HepG2 (cell line): ENCODE results near the gene CDKN1A. TPM values are rescaled to one million over a fixed set of nuclear protein-coding genes. Genes with fewer than 3 reads are reported as not detected.
A peak's percentile ranks its signal among the peaks of the same experiment; 100 is the strongest.

ENCODE experiments used
- ATAC-seq: fragments of 200-7000 bp; cut with Tn5 transposase; 3 replicates; pipeline ENCODE4 v1.9.1; 2020; ENCODE audit warnings: mild to moderate bottlenecking, moderate library complexity
- BruUV-seq: library from RNA; stranded (reverse); fragments of 400-500 nt; replicated peaks from 2 replicates; lab custom pipeline; 2021; lab: Mats Ljungman, UMichigan
- CTCF ChIA-PET: fragments of 300-600 bp; formaldehyde crosslinking; extraction: SDS; loops from one replicate; lab custom pipeline; 2021; ENCODE audit warnings: low total read pairs, inconsistent platforms, low intra/inter-chr PET ratio; lab: Yijun Ruan, JAX
- POLR2A ChIA-PET: fragments of 350-600 bp; sonication (Branson Sonifier 250); formaldehyde crosslinking; loops from one replicate; lab custom pipeline; 2020; ENCODE audit warnings: antibody characterized with exemption, inconsistent platforms; lab: Yijun Ruan, JAX
- DNase-seq: peaks from one replicate; pipeline ENCODE4 v3.0.0-alpha.2; 2015; ENCODE audit warnings: low spot score
- FAIRE-seq: peaks from 3 replicates; lab custom pipeline; 2011; peaks lifted over from hg19 to GRCh38; lab: Jason Lieb, UNC
- H2AFZ ChIP-seq: one replicate; pipeline ENCODE4 v1.6.1; 2011; ENCODE audit warnings: low read length, inconsistent platforms
- H3K27ac ChIP-seq: fragments of 300-600 bp; 3 replicates; pipeline ENCODE4 v1.8.0; 2011; ENCODE audit warnings: mixed run types, mild to moderate bottlenecking, mixed read lengths, low read length, inconsistent platforms; ENCODE audit not compliant: insufficient read depth; ENCODE audit errors: extremely low read length
- H3K27me3 ChIP-seq, 2 experiments: fragments of 200-600 bp in 1 of 2; 2 replicates in 1 of 2; 3 replicates in 1 of 2; pipeline versions ENCODE4 v1.6.0 to v1.8.0; 2011; ENCODE audit warnings: low read length in 2 of 2, mild to moderate bottlenecking in 2 of 2, moderate library complexity in 2 of 2, inconsistent platforms in 1 of 2; ENCODE audit not compliant: insufficient read depth in 2 of 2, control insufficient read depth in 1 of 2
- H3K36me3 ChIP-seq, 2 experiments: fragments of 200-600 bp in 1 of 2; replicated peaks in 1 of 2; 2 replicates in 1 of 2; 3 replicates in 1 of 2; pipeline versions ENCODE4 v1.5.1 to v1.8.0; 2011; ENCODE audit warnings: low read length in 2 of 2, inconsistent platforms in 1 of 2; ENCODE audit not compliant: insufficient read depth in 2 of 2, control insufficient read depth in 1 of 2
- H3K4me1 ChIP-seq: 2 replicates; pipeline ENCODE4 v1.5.1; 2012; ENCODE audit warnings: low read length, inconsistent platforms; ENCODE audit not compliant: insufficient read depth
- H3K4me2 ChIP-seq: 2 replicates; pipeline ENCODE4 v1.6.0; 2011; ENCODE audit warnings: low read depth, low read length, inconsistent platforms
- H3K4me3 ChIP-seq, 3 experiments: fragments of 200-600 bp in 1 of 3; sonication (generic), shearing (Covaris generic) in 1 of 3; replicated peaks in 1 of 3; 2 replicates each; pipeline ENCODE4 v1.5.1; 2011 to 2016; ENCODE audit warnings: low read length in 3 of 3, inconsistent platforms in 2 of 3, low read depth in 2 of 3, mild to moderate bottlenecking in 2 of 3, control low read depth in 1 of 3, mixed read lengths in 1 of 3; ENCODE audit not compliant: insufficient read depth in 1 of 3
- H3K79me2 ChIP-seq: one replicate; pipeline ENCODE4 v1.6.1; 2011; ENCODE audit warnings: low read length, inconsistent platforms; ENCODE audit not compliant: insufficient read depth
- H3K9ac ChIP-seq: 2 replicates; pipeline ENCODE4 v1.6.0; 2011; ENCODE audit warnings: mild to moderate bottlenecking, low read depth, low read length, inconsistent platforms; ENCODE audit not compliant: insufficient read depth
- H3K9me3 ChIP-seq: 2 replicates; pipeline ENCODE4 v1.5.1; 2012; ENCODE audit warnings: mild to moderate bottlenecking, low read length
- H4K20me1 ChIP-seq: 2 replicates; pipeline ENCODE4 v1.6.0; 2011; ENCODE audit warnings: inconsistent platforms, mild to moderate bottlenecking, low read length, moderate library complexity; ENCODE audit not compliant: insufficient read depth
- GATAD2A ChIP-seq: IDR thresholded peaks from 2 replicates; pipeline ENCODE4 v1.6.1; 2016
- KLF16 ChIP-seq, 2 experiments: sonication (generic) in 1 of 2; formaldehyde crosslinking in 1 of 2; IDR thresholded peaks; 2 replicates each; pipeline versions ENCODE4 v1.6.1 to v1.8.0; 2016 to 2023; ENCODE audit warnings: missing genetic modification reagents in 2 of 2, missing compliant biosample characterization in 1 of 2
- MTF2 ChIP-seq: sonication (generic); formaldehyde crosslinking; IDR thresholded peaks from 2 replicates; pipeline ENCODE4 v1.5.0; 2020; ENCODE audit warnings: missing genetic modification reagents, borderline replicate concordance
- NKX3-1 ChIP-seq: sonication (generic); formaldehyde crosslinking; IDR thresholded peaks from 2 replicates; pipeline ENCODE4 v1.5.0; 2020; ENCODE audit warnings: missing genetic modification reagents
- RAD21 ChIP-seq: fragments of 450-650 bp; formaldehyde crosslinking; IDR thresholded peaks from 2 replicates; pipeline ENCODE4 v1.5.0; 2020; ENCODE audit warnings: mild to moderate bottlenecking
- RXRB ChIP-seq: IDR thresholded peaks from 2 replicates; pipeline ENCODE4 v1.6.1; 2016; ENCODE audit warnings: borderline replicate concordance, missing genetic modification reagents, missing compliant biosample characterization
- SMC3 ChIP-seq: IDR thresholded peaks from 2 replicates; pipeline ENCODE4 v1.6.1; 2011; ENCODE audit warnings: low read length, improper control_type of control experiment
- YEATS4 ChIP-seq: sonication (generic); formaldehyde crosslinking; IDR thresholded peaks from 2 replicates; pipeline ENCODE4 v1.4.0; 2020; ENCODE audit warnings: missing genetic modification reagents, borderline replicate concordance
- ZBTB38 ChIP-seq: sonication (generic); formaldehyde crosslinking; IDR thresholded peaks from 2 replicates; pipeline ENCODE4 v1.5.1; 2020; ENCODE audit warnings: mild to moderate bottlenecking, missing genetic modification reagents
- ZNF629 ChIP-seq: sonication (generic); formaldehyde crosslinking; conservative IDR thresholded peaks from 2 replicates; pipeline ENCODE4 v1.5.0; 2020; ENCODE audit warnings: missing genetic modification reagents
- ZNF780A ChIP-seq: sonication (generic); formaldehyde crosslinking; IDR thresholded peaks from 2 replicates; pipeline ENCODE4 v1.8.0; 2022; ENCODE audit warnings: mild to moderate bottlenecking, missing genetic modification reagents, moderate library complexity
- WGBS: methylation state at CpG from one replicate; pipeline ENCODE4 v1.1.6; 2017; ENCODE audit warnings: low lambda C conversion rate; 5-methylcytosine and 5-hydroxymethylcytosine counted together
- in situ Hi-C: cut with HindIII; loops from 2 replicates; pipeline ENCODE4 v1.10.0; 2017; ENCODE audit warnings: low pct_unique_long_range_greater_than_20kb; ENCODE audit not compliant: extremely low pct_ligation_motif_present
- intact Hi-C: fragments of 100-400 bp; cut with micrococcal nuclease; formaldehyde crosslinking; loops from one replicate; pipeline ENCODE4 v1.10.0; 2022; ENCODE audit not compliant: unreplicated experiment
- polyA plus RNA-seq, 8 experiments: library from polyadenylated mRNA; depleted of rRNA in 3 of 8; stranded (reverse) in 7 of 8; unstranded in 1 of 8; fragments of >200 nt; fragmentation: Illumina TruSeq in 4 of 8; extraction: Trizol in 4 of 8; gene quantifications; 2 replicates each; pipeline versions ENCODE4 v1.2.1 to v1.2.3, GENCODE V29; 2011 to 2016; ENCODE audit warnings: low read depth in 4 of 8, missing spikeins in 1 of 8, mixed read lengths in 1 of 8; ENCODE audit not compliant: insufficient read depth in 1 of 8
- total RNA-seq, 5 experiments: library from RNA; depleted of rRNA; stranded (reverse); fragments of >200 nt; fragmentation: Illumina TruSeq; extraction: Trizol; gene quantifications; 2 replicates each; pipeline ENCODE4 v1.2.3, GENCODE V29; 2016; ENCODE audit warnings: low read depth in 1 of 5
- TF ChIP-seq, protein P1 (sequence below): sonication (generic); formaldehyde crosslinking; IDR thresholded peaks from 2 replicates; pipeline ENCODE4 v1.4.0; 2020; ENCODE audit warnings: missing genetic modification reagents, borderline replicate concordance
- TF ChIP-seq, protein P2 (sequence below): sonication (generic); formaldehyde crosslinking; IDR thresholded peaks from 2 replicates; pipeline ENCODE4 v1.5.0; 2020; ENCODE audit warnings: mild to moderate bottlenecking, missing genetic modification reagents, borderline replicate concordance

CDKN1A gene
- total and polyA plus RNA-seq, 2 of the 13 experiments (the other 11 are each of a cell fraction or from before 2014, with no cell fraction given) = 60.7 to 92.1 TPM

DNA sequence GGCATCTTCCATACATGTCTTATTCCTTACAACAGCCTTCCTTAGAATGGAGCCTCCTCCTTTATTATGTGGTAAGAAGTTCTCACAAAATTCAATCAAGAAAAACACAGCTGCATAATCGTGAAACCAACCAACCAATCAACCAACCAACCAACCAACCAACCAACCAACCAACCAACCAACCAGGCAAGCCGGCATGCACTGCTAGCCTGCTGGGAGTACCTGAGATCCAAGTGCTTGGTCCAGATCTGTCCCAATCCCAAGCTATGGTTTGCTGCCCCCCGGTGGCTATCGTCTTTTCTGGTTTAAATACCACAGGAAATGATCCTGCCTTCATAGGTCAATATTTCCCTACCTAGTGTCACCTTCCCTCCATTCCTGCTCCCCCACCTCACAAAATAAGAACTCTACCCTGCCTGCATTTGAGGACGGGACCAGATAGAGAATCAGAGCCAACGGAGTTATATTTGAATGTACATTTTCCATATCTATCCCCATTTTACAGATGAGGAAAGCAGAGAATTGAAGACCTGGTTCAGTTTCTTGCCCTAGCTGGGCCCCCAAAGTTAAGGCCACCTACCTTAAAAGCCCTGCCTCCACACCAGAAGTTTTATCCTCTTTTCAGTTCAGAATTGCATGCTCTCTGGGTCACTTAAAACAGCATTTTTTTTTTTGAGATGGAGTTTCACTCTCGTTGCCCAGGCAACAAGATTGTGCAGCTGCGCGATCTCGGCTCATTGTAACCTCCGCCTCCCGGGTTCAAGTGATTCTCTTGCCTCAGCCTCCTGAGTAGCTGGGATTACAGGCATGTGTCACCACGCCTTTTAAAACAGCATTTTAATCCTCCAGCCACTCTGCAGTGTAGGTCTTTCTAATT lies 46.2 kb downstream of the CDKN1A start:
- peaks cover 7 to 45% of the 10 kb centered on the region in 2 experiments; a peak in 3 of 5 replicates for H3K27me3 ChIP-seq
- intact Hi-C loops (loop anchor here (1.0 to 5.0 kb wide), 3 partner anchors 42 to 109 kb away; no protein-coding TSS in a partner anchor), in situ Hi-C loops (loop anchor here (5.0 kb wide), 1 partner anchor 102 kb away; no protein-coding TSS in a partner anchor)
- no peak overlapping the region for H3K4me2 ChIP-seq
- POLR2A ChIA-PET = no interaction called here
- CTCF ChIA-PET = interaction anchor here (0.8 to 4.1 kb wide), 6 partner anchors 68 to 301 kb away, joined by 3 to 59 read pairs (median 4); no protein-coding TSS in a partner anchor
- 22% methylated on average over 13 of the region's 13 CpGs for WGBS
- ATAC-seq (peak; percentile 88), DNase-seq (peak; percentile 77), FAIRE-seq (peak; percentile 97)
- H3K4me1 ChIP-seq = no peaks in the 10 kb centered on the region
- no TSS peak for BruUV-seq
- no peak overlapping the region for H3K27ac ChIP-seq
- H3K4me3 ChIP-seq = no peak overlapping the region
- H3K9me3 ChIP-seq = no peaks in the 10 kb centered on the region
- H3K9ac ChIP-seq = no peak overlapping the region
- no peaks in the 10 kb centered on the region for H3K36me3 ChIP-seq
- no peak overlapping the region for H2AFZ ChIP-seq
- H4K20me1 ChIP-seq = no peaks in the 10 kb centered on the region
- no peaks in the 10 kb centered on the region for H3K79me2 ChIP-seq
- TF ChIP-seq GATAD2A (CRISPR knock-in tag) (peak; percentile 61; the same call in 1 of the 2 replicates), ZNF780A (CRISPR knock-in tag) (0 out of 2 replicates have a peak, but pooled peaks have one; percentile 46), NKX3-1 (no peak), RXRB (CRISPR knock-in tag) (peak; percentile 16; the same call in 1 of the 2 replicates), YEATS4 (no peak), KLF16 (CRISPR knock-in tag; IDR thresholded peaks at IDR 0.05) (0 out of 4 replicates have a peak, but pooled peaks of 1 of the 2 experiments have one; percentile 33), SMC3 (peak; percentile 96), RAD21 (CRISPR knock-in tag) (peak; percentile 93), ZNF629 (peak; percentile 54; the same call in 1 of the 2 replicates), MTF2 (0 out of 2 replicates have a peak, but pooled peaks have one; percentile 63), ZBTB38 (CRISPR knock-in tag) (no peak)
- TF ChIP-seq, protein P1, sequence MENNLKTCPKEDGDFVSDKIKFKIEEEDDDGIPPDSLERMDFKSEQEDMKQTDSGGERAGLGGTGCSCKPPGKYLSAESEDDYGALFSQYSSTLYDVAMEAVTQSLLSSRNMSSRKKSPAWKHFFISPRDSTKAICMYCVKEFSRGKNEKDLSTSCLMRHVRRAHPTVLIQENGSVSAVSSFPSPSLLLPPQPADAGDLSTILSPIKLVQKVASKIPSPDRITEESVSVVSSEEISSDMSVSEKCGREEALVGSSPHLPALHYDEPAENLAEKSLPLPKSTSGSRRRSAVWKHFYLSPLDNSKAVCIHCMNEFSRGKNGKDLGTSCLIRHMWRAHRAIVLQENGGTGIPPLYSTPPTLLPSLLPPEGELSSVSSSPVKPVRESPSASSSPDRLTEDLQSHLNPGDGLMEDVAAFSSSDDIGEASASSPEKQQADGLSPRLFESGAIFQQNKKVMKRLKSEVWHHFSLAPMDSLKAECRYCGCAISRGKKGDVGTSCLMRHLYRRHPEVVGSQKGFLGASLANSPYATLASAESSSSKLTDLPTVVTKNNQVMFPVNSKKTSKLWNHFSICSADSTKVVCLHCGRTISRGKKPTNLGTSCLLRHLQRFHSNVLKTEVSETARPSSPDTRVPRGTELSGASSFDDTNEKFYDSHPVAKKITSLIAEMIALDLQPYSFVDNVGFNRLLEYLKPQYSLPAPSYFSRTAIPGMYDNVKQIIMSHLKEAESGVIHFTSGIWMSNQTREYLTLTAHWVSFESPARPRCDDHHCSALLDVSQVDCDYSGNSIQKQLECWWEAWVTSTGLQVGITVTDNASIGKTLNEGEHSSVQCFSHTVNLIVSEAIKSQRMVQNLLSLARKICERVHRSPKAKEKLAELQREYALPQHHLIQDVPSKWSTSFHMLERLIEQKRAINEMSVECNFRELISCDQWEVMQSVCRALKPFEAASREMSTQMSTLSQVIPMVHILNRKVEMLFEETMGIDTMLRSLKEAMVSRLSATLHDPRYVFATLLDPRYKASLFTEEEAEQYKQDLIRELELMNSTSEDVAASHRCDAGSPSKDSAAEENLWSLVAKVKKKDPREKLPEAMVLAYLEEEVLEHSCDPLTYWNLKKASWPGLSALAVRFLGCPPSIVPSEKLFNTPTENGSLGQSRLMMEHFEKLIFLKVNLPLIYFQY (CRISPR knock-in tag) = peak; percentile 46; the same call in 1 of the 2 replicates
- TF ChIP-seq, protein P2, sequence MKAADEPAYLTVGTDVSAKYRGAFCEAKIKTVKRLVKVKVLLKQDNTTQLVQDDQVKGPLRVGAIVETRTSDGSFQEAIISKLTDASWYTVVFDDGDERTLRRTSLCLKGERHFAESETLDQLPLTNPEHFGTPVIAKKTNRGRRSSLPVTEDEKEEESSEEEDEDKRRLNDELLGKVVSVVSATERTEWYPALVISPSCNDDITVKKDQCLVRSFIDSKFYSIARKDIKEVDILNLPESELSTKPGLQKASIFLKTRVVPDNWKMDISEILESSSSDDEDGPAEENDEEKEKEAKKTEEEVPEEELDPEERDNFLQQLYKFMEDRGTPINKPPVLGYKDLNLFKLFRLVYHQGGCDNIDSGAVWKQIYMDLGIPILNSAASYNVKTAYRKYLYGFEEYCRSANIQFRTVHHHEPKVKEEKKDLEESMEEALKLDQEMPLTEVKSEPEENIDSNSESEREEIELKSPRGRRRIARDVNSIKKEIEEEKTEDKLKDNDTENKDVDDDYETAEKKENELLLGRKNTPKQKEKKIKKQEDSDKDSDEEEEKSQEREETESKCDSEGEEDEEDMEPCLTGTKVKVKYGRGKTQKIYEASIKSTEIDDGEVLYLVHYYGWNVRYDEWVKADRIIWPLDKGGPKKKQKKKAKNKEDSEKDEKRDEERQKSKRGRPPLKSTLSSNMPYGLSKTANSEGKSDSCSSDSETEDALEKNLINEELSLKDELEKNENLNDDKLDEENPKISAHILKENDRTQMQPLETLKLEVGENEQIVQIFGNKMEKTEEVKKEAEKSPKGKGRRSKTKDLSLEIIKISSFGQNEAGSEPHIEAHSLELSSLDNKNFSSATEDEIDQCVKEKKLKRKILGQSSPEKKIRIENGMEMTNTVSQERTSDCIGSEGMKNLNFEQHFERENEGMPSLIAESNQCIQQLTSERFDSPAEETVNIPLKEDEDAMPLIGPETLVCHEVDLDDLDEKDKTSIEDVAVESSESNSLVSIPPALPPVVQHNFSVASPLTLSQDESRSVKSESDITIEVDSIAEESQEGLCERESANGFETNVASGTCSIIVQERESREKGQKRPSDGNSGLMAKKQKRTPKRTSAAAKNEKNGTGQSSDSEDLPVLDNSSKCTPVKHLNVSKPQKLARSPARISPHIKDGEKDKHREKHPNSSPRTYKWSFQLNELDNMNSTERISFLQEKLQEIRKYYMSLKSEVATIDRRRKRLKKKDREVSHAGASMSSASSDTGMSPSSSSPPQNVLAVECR (CRISPR knock-in tag) = peak; percentile 22; the same call in 1 of the 2 replicates
